COR-L47 (cell line): ENCODE results near the gene ASB13.

ENCODE experiments used
- DNase-seq: peaks from one replicate; lab custom pipeline; 2025; lab: John Stamatoyannopoulos, UW

ASB13 gene

DNA sequence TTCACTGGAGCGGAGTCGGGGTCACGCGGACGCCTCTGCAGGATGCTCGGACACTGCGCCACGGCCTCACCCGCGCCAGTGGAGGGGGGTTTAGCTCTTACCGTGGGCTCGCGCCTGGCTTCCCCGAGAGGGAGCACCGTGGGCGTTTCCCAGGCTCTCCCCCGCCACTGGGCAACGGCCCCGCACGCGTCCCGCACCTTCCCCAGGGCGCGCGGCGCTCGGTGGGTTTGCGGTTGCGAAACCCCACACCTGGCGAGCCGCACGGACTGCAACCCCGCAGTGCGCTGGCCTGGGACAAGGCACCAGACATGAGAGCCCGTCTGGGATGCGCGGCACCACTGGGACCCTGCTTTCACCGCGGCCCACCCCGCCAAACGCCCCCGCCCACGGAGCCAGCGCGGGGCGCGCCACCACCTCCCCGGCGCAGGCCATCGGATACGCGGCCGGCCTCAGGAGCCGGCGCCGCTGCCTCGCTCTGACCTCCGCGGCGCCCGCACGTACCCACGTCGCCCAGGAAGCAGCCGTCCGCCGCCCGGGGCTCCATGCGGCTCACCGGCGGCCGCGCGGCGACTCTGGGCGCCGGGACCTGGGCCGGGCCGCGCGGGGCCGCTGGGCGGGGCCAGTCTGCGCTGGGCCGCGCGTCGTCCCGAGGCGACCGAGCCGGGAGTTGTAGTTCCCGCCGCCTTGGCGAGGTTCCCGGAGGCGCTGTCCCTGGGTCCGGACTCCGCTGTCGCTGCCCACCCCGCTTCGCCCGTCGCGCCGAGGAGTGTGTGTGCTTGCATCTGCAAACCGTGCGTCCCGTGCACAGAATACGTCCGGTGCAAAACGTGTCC, at the start of gene ASB13:
Gene ASB13, minus strand, starts transcription at position 588 of the 833 bp plus-strand sequence. Its CDS starts 44 bp downstream, at position 544.
- peak; percentile 16 for DNase-seq

DNA sequence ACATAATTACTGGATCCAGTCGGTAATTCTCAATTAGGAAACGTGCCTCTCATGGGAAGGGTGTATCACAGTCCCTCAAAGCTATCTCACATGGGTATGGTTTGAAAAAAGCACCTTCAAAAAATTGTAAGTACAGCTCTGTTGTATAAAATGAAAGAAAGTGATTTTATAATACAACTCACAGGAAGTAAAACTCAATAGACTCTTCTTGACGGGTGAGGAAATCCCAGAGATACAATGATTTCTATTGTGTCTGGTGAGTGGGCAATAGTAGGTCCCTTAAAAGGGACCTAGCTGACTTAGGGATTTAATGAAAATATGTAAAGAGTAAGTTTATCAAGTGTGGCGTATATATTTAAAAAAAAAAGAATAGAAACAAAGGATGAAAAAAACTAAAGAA, 45.2 kb upstream of the ASB13 start:
- DNase-seq, result no peak

DNA sequence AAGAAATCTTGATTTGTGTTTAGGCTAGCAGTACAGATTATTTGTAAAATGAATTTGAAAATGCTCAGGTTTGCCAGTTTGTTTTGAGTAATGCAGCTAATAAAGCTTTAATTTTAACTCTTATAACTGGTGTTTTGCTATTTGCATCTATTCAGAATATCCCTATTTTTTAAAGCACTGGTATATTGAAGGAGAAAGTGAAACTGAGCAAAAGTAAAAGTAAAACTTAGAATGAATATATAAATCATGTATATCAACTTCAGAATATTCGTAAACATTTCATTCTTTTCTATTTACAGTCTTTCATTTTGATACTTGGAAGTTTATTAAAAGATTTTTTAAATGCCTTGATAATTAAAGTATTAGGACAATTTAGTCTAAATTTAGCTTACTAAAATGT, 44.5 kb upstream of the ASB13 start:
- no peak for DNase-seq

GRCh38 chr10:5709865-5710264, 43.5 kb upstream of the ASB13 start:
- no peak for DNase-seq

DNA sequence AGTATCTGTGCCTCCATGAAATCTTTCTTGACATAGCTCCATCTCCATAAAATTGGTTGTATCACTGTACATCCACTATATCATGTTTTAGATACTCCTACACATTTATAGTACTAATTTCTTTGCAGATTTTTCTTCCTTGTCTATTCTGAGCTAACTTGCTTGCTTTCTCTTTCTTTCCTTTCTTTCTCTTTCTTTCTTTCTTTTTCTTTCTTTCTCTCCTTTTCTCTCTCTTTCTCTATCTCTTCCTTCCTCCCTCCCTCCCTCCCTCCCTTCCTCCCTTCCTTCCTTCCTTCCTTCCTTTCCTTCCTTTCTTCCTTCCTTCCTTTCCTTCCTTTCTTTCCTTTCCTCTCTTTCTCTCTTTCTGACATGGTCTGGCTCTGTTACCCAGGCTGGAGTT, 42.0 kb upstream of the ASB13 start:
- DNase-seq, result no peak

DNA sequence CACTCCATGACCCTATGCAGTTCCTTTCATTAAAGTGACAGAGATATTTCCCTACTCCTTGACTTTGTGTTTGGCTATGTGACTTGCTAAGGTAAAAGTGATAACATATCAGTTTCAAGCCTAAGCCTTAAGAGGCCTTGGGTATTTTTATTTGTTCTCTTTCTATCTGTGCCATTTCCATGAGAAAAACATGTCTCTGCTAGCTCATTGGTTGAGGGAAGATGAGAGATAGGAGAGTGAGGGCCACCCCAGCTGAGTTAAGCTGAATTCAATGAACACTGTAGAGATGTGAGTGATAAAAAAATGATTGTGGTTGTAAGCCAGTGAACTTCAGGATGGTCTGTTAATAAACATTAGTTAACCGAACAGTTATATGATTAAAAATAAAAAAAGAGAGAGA, 31.7 kb upstream of the ASB13 start:
- no peak for DNase-seq

GRCh38 chr10:5697342-5697741, 30.9 kb upstream of the ASB13 start:
- DNase-seq, result no peak

DNA sequence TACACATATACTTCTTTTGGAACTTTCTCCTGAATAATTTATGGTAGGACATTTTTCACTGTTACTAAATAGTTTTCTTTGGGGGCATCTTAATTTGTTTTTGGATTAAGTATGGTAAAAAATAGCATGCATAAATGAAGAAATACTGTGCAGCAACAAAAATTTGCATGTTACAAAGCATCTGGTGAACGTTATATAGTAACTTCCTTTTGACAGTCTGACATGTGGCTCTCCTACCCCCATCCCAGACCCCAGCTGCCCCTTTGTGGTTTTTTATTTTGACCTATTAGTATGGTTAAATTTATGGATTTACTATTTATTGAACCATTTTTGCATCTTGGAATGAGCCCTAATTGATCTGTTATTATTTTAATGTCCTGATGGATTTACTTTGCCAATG, 28.2 kb upstream of the ASB13 start:
- no peak for DNase-seq

DNA sequence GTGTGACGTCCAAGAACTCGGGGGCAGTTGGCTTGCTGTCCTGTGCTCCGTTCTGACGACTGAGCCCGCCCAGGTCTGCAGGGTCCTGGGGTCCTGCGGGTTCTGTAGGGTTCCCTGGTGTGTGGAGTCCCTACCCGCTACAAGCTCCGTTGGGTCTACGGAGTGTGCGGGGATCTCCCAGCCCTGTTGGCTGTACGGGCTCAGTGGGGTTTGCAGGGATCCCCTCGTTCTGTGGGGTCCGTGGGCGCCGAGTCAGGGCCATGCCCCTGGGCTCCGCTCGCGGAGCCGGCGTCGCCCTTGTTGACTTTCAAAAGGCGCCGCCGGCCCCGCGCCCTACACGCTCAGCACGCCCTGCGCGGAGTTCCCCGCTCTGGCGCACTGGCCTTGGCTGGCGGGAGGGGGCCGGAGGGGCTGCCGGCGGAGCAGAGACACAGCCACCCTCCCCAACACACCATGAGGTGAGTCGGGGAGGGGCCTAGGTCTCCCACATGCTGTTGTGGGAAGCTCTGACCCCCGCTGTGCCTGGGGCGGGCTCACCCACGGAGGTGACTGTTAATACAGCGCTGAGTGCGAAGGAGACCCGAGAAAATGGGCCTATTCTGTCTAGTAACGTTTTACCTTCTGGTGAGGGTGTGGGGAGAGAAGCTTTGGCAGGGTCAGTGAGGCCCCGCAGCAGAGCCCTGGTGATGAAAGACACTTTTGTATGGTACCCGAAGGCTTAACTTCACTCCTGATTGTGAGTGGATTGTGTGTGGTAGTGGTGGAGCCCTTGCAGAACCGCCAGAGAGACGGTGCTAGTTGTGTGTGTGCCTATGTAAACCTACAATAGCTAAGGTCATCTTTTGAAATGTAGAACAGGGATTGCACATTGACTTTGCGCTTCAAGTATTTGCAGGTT, 26.3 kb upstream of the ASB13 start:
- peak; percentile 59 for DNase-seq

DNA sequence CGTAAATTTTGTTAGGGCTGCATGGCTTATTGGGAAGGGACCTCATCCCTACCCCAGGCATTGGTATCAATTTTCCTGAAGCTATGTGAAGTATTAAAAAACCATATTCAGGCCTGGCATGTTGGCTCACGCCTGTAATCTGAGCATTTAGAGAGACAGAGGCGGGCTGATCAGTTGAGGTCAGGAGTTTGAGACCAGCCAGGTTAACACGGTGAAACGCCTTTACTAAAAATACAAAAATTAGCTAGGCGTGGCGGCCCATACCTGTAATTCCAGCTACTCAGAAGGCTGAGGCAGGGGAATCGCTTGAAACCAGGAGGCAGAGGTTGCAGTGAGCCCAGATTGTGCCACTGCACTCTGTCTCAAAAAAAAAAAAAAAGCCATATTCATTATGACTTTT, 25.4 kb upstream of the ASB13 start:
- no peak for DNase-seq

DNA sequence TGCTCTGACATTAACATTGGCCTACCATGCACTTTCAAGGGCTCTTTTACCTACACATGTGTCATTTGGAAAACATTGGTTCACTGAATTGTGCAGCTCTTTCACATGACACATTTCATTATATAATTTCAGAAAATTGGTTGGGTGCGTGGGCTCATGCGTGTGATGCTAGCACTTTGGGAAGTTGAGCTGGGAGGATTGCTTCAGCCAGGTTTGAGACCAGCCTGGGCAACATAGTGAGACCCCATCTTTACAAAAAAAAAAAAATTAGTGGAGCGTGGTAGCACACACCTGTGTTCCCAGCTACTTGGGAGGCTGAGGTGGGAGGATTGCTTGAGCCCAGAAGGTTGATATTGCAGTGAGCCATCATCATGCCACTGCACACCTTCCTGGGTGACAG, 22.2 kb upstream of the ASB13 start:
- no peak for DNase-seq

DNA sequence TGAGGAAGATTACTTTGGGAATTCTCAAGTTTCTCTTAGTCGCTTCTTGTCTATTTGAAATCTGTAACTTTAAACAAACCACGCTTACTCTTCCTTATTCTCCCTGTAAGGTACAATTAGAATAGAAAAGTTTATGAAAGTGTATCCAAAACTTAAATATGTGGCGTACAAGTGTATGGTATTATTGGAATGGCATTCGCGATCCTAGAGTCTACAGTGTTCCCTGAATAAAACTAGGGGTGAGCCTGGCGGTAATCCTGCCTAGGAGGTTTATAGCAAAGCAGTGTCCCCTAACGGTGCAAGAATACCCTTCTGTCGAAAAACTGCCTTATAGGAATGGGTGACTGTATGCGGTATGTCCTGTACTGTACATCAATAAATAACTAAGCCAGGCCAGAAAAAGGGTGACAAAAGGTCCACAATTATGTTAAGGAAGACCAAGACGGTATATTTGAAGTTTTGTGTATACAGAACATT, 19.4 kb upstream of the ASB13 start:
- DNase-seq, result no peak

- no peak for DNase-seq
Observed at GRCh38 chr10:5684971-5685763, 18.8 kb upstream of the ASB13 start.

GRCh38 chr10:5684318-5684970, 18.0 kb upstream of the ASB13 start, which contains the start of gene TASOR2:
Gene TASOR2 (plus strand): TSS chr10:5684838. CDS start chr10:5720643, 35,805 bp downstream.
- peak; percentile 90 for DNase-seq

DNA sequence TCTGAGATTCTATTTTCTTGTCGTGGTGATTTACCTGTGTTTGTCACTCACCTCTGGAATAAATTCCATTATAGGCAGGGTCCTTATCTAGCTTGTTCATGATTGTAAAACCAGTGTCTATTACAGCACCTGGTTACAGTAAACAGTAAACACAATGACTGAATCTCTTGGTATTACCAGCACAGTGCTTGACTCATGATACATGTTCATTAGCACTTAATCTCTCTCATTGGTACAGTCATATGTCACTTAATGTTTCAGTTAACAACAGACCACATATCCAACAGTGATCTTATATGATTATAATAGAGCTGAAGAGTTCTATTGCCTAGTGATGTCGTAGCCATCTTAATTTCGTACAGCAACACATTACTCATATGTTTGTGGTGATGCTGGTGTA, 16.7 kb upstream of the ASB13 start:
- DNase-seq, result no peak

DNA sequence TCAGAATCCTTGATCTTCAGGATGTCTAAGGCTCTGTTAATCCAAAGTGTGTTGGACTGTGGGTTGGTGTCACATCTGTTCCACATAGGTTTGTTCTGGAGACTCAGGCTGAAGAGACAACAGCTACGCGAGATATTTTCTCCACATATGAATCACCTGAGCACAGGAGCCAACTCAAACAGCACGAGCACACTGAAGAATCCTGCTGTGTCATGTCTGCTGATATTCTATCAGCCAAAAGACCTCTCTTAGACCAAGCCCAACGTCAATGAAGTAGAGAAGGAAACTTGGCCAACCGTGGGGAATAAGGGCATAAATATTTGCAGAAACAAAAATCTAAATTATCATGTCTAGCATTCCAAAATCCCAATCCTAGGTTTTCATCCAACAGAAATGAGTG, 15.5 kb upstream of the ASB13 start:
- DNase-seq, result no peak

DNA sequence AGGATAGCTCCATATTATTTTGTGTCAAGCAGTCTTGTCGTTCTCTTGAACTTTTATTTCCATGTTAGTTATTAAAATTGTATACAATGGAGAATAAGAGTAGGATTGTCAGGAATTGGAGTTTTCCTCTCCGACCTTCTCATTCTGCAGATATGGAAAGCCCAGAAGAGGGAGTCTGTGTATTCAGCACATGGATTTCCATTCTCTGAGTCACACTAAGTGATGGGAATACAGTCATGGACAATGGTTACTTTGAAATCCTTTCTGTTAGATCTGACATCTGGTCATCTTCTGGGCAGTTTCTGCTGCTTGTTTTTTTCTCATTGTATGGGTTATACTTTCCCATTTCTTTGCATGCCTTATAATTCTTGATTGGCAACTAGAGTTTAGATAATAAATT, 13.2 kb upstream of the ASB13 start:
- DNase-seq, result no peak

DNA sequence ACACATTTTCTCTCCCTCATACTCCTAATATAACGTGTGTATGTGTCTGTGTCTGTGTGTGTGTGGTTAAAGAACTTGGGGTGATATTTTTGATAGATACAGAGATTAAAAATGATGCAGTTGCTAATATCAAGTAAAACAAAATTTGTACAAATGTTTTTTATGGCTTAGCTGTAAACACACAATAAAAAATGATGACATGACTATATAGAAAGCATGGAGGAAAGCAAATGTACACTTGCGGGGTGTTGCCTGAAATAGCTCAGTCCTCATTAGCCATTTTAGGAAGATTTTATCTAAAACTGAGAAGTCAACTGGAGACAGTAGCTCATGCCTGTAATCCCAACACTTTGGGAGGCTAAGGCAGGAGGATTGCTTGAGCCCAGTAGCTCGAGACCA, 12.6 kb upstream of the ASB13 start:
- no peak for DNase-seq

DNA sequence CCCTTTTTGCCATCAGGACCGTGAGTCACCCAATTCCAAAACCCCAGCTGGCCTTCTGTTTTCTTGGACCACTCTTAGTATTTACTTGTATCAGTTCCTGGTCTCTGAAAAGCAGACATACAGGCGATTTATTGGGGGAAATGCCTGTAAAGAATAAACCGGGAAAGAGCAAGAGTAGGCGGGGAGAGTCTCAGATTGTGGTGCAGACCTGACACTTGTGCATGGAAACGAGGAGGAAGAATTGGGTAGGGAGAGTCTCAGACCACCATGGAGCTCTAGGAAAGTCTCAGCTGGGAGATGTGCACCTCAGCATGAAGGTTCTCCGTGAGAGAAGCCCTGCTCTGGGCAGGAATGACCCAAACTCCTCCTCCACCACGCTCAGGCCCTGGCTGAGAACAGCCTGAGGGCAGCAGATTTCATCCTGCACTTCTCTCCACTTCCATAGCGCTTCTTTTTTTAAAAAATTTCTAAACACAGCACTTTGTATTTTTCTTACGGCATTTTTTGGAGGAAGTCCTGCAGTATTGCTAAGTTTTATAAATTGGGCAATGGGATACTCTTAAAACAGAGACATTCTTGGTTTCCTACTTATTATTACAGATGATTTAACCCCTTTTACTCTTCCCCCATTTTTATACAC, 12.1 kb upstream of the ASB13 start:
- DNase-seq, result no peak

GRCh38 chr10:5670662-5671375, 4.4 kb upstream of the ASB13 start:
- no peak for DNase-seq
